Large intestine (tissue), 3 donors: ENCODE data around the gene EPHA8. TPM values are rescaled to one million over a fixed set of nuclear protein-coding genes. Genes with fewer than 3 reads are reported as not detected.

Experiments used
- DNase-seq, 2 donors: peaks; one replicate each; pipeline versions ENCODE4 v3.0.0 to v3.0.0-alpha.2; 2013
- H3K27ac ChIP-seq: one replicate; pipeline ENCODE4 v1.5.1; 2013; ENCODE audit warnings: low read length
- H3K27me3 ChIP-seq: 2 replicates; pipeline ENCODE4 v1.6.1; 2013; ENCODE audit warnings: low read length; ENCODE audit not compliant: control insufficient read depth, insufficient read depth
- H3K36me3 ChIP-seq: 2 replicates; pipeline ENCODE4 v1.6.1; 2013; ENCODE audit warnings: low read length; ENCODE audit not compliant: control insufficient read depth, insufficient read depth
- H3K4me1 ChIP-seq: one replicate; pipeline ENCODE4 v1.6.1; 2013; ENCODE audit warnings: low read length; ENCODE audit not compliant: control insufficient read depth, insufficient read depth
- H3K4me3 ChIP-seq: one replicate; pipeline ENCODE4 v1.5.1; 2013; ENCODE audit warnings: low read length
- H3K9me3 ChIP-seq: one replicate; pipeline ENCODE4 v1.6.1; 2013; ENCODE audit warnings: mild to moderate bottlenecking, low read depth, low read length, moderate library complexity; ENCODE audit not compliant: control insufficient read depth
- WGBS: methylation state at CpG from one replicate; pipeline ENCODE4 v1.1.5; 2013; ENCODE audit warnings: low lambda C conversion rate; ENCODE audit not compliant: insufficient coverage; 5-methylcytosine and 5-hydroxymethylcytosine counted together
- polyA plus RNA-seq: library from polyadenylated mRNA; unstranded; fragments of 120-200 nt; gene quantifications from one replicate; pipeline ENCODE4 v1.2.1, GENCODE V29; 2013

Gene EPHA8
- polyA plus RNA-seq, 1 donor: 0.57 TPM

GRCh38 chr1:22576617-22577016 is 13.3 kb downstream of the EPHA8 start:
- Histone ChIP-seq H3K27me3 (no peaks in the 10 kb centered on the region), H3K27ac (no peak overlapping the region), H3K36me3 (no peaks in the 10 kb centered on the region), H3K4me1 (no peaks in the 10 kb centered on the region), H3K4me3 (no peak overlapping the region), H3K9me3 (no peaks in the 10 kb centered on the region)
- no CpG with 5 or more reads among the region's 24 CpGs for WGBS
- no peak for DNase-seq

- Histone ChIP-seq H3K27me3 (no peaks in the 10 kb centered on the region), H3K36me3 (no peaks in the 10 kb centered on the region), H3K4me1 (no peaks in the 10 kb centered on the region), H3K9me3 (no peaks in the 10 kb centered on the region), H3K4me3 (no peak overlapping the region), H3K27ac (no peak overlapping the region)
- WGBS: no CpG with 5 or more reads among the region's 12 CpGs
- DNase-seq: no peak
Observed at GRCh38 chr1:22578732-22579361, 15.6 kb downstream of the EPHA8 start.

- no peaks in the 10 kb centered on the region for H3K4me1 ChIP-seq
- no CpG with 5 or more reads among the region's 7 CpGs for WGBS
- H3K4me3 ChIP-seq: no peak overlapping the region
- DNase-seq: no peak
- no peak overlapping the region for H3K27ac ChIP-seq
- no peaks in the 10 kb centered on the region for H3K36me3 ChIP-seq
- H3K27me3 ChIP-seq: no peaks in the 10 kb centered on the region
- H3K9me3 ChIP-seq: no peaks in the 10 kb centered on the region
Observed at GRCh38 chr1:22579541-22580155, 16.4 kb downstream of the EPHA8 start.

- H3K4me1 ChIP-seq: no peaks in the 10 kb centered on the region
- no peaks in the 10 kb centered on the region for H3K9me3 ChIP-seq
- no peaks in the 10 kb centered on the region for H3K36me3 ChIP-seq
- H3K27ac ChIP-seq: no peak overlapping the region
- H3K27me3 ChIP-seq: no peaks in the 10 kb centered on the region
- WGBS: 92% methylated on average over 2 of the region's 29 CpGs
- H3K4me3 ChIP-seq: no peak overlapping the region
- DNase-seq: no peak
Observed at GRCh38 chr1:22582661-22583635, 19.7 kb downstream of the EPHA8 start.

GRCh38 chr1:22584001-22584562 is 20.8 kb downstream of the EPHA8 start:
- no peak overlapping the region for H3K4me3 ChIP-seq
- DNase-seq: no peak
- H3K27me3 ChIP-seq: no peaks in the 10 kb centered on the region
- no CpG with 5 or more reads among the region's 10 CpGs for WGBS
- no peaks in the 10 kb centered on the region for H3K4me1 ChIP-seq
- no peaks in the 10 kb centered on the region for H3K9me3 ChIP-seq
- no peak overlapping the region for H3K27ac ChIP-seq
- H3K36me3 ChIP-seq: no peaks in the 10 kb centered on the region

GRCh38 chr1:22584970-22585369 is 21.7 kb downstream of the EPHA8 start:
- H3K4me3 ChIP-seq: no peak overlapping the region
- DNase-seq: no peak
- H3K27ac ChIP-seq: no peak overlapping the region
- H3K9me3 ChIP-seq: no peaks in the 10 kb centered on the region
- no peaks in the 10 kb centered on the region for H3K27me3 ChIP-seq
- no CpG with 5 or more reads among the region's 9 CpGs for WGBS
- H3K36me3 ChIP-seq: no peaks in the 10 kb centered on the region
- H3K4me1 ChIP-seq: no peaks in the 10 kb centered on the region

GRCh38 chr1:22585471-22585870 is 22.2 kb downstream of the EPHA8 start:
- Histone ChIP-seq H3K36me3 (no peaks in the 10 kb centered on the region), H3K9me3 (no peaks in the 10 kb centered on the region), H3K4me3 (no peak overlapping the region), H3K27me3 (no peaks in the 10 kb centered on the region), H3K27ac (no peak overlapping the region), H3K4me1 (no peaks in the 10 kb centered on the region)
- WGBS: no CpG with 5 or more reads among the region's 4 CpGs
- no peak for DNase-seq

- no peaks in the 10 kb centered on the region for H3K36me3 ChIP-seq
- no peak for DNase-seq
- H3K27ac ChIP-seq: no peak overlapping the region
- no peaks in the 10 kb centered on the region for H3K27me3 ChIP-seq
- H3K9me3 ChIP-seq: no peaks in the 10 kb centered on the region
- no peaks in the 10 kb centered on the region for H3K4me1 ChIP-seq
- no peak overlapping the region for H3K4me3 ChIP-seq
- no CpG with 5 or more reads among the region's 19 CpGs for WGBS
Observed at GRCh38 chr1:22586356-22587130, 23.3 kb downstream of the EPHA8 start.

GRCh38 chr1:22587247-22587646 is 24.0 kb downstream of the EPHA8 start:
- H3K4me1 ChIP-seq: no peaks in the 10 kb centered on the region
- no peaks in the 10 kb centered on the region for H3K36me3 ChIP-seq
- no peaks in the 10 kb centered on the region for H3K9me3 ChIP-seq
- WGBS: no CpG with 5 or more reads among the region's 7 CpGs
- peaks cover 4% of the 10 kb centered on the region for H3K27me3 ChIP-seq
- DNase-seq: no peak
- H3K4me3 ChIP-seq: no peak overlapping the region
- H3K27ac ChIP-seq: no peak overlapping the region
